OCI-LY1 (cell line): ENCODE measurements around the gene RBKS.

ENCODE experiments used
- H2AFZ ChIP-seq: fragments of 200-600 bp; sonication (generic), shearing (Covaris generic); 2 replicates; pipeline ENCODE4 v1.6.0; 2014; ENCODE audit warnings: antibody characterized with exemption, mild to moderate bottlenecking, low read length
- H3F3A ChIP-seq: fragments of 200-600 bp; sonication (generic), shearing (Covaris generic); 2 replicates; pipeline ENCODE4 v1.6.0; 2014; ENCODE audit warnings: mild to moderate bottlenecking, antibody characterized with exemption, low read length, moderate library complexity; ENCODE audit not compliant: insufficient read depth
- H3K27ac ChIP-seq: fragments of 200-600 bp; sonication (generic); 2 replicates; pipeline ENCODE4 v1.5.1; 2014; ENCODE audit warnings: low read length, mixed run types, mild to moderate bottlenecking, low read depth; ENCODE audit not compliant: poor library complexity, severe bottlenecking
- H3K27me3 ChIP-seq: fragments of 200-600 bp; sonication (generic); 2 replicates; pipeline ENCODE4 v1.6.0; 2014; ENCODE audit warnings: antibody characterized with exemption, mild to moderate bottlenecking, low read length, moderate library complexity; ENCODE audit not compliant: insufficient read depth
- H3K36me3 ChIP-seq: fragments of 200-600 bp; sonication (generic); 2 replicates; pipeline ENCODE4 v1.6.1; 2014; ENCODE audit warnings: mild to moderate bottlenecking, antibody characterized with exemption, low read length, moderate library complexity, mixed read lengths; ENCODE audit not compliant: insufficient read depth
- H3K4me1 ChIP-seq: fragments of 200-600 bp; sonication (generic); 2 replicates; pipeline ENCODE4 v1.5.1; 2014; ENCODE audit warnings: mild to moderate bottlenecking, low read length, moderate library complexity; ENCODE audit not compliant: insufficient read depth, severe bottlenecking
- H3K4me2 ChIP-seq: fragments of 200-600 bp; sonication (generic), shearing (Covaris generic); 2 replicates; pipeline ENCODE4 v1.6.1; 2014; ENCODE audit warnings: low read length
- H3K4me3 ChIP-seq: fragments of 200-600 bp; sonication (generic); 2 replicates; pipeline ENCODE4 v1.5.1; 2014; ENCODE audit warnings: low read length, low read depth, mild to moderate bottlenecking, mixed read lengths; ENCODE audit not compliant: poor library complexity, severe bottlenecking
- H3K79me2 ChIP-seq: fragments of 200-600 bp; shearing (Covaris generic); 2 replicates; pipeline ENCODE4 v1.6.1; 2016; ENCODE audit warnings: mixed run types, low read length, mixed read lengths; ENCODE audit not compliant: insufficient read depth
- H3K9ac ChIP-seq: fragments of 200-600 bp; sonication (generic), shearing (Covaris generic); 2 replicates; pipeline ENCODE4 v1.6.1; 2014; ENCODE audit warnings: mild to moderate bottlenecking, low read length, mixed read lengths
- H3K9me2 ChIP-seq: fragments of 200-600 bp; sonication (generic), shearing (Covaris generic); 2 replicates; pipeline ENCODE4 v1.6.1; 2014; ENCODE audit warnings: low read depth, mild to moderate bottlenecking, low read length, mixed read lengths
- H3K9me3 ChIP-seq: fragments of 200-600 bp; shearing (Covaris generic); 2 replicates; pipeline ENCODE4 v1.6.1; 2014; ENCODE audit warnings: low read length, mixed read lengths
- H4K20me1 ChIP-seq: fragments of 200-600 bp; sonication (generic), shearing (Covaris generic); 2 replicates; pipeline ENCODE4 v1.6.0; 2016; ENCODE audit warnings: mild to moderate bottlenecking, low read length; ENCODE audit not compliant: insufficient read depth
- CTCF ChIP-seq: fragments of 200-600 bp; sonication (generic), shearing (Covaris generic); IDR thresholded peaks from 2 replicates; pipeline ENCODE4 v1.5.1; 2017; ENCODE audit warnings: mild to moderate bottlenecking, antibody characterized with exemption, low read length, moderate library complexity, mixed read lengths
- EZH2 ChIP-seq: fragments of 200-600 bp; sonication (generic), shearing (Covaris generic); IDR thresholded peaks from 2 replicates; pipeline ENCODE4 v1.8.0; 2017; ENCODE audit warnings: borderline replicate concordance, mixed run types, mild to moderate bottlenecking, antibody characterized with exemption, low read length, moderate library complexity, mixed read lengths

RBKS gene

DNA sequence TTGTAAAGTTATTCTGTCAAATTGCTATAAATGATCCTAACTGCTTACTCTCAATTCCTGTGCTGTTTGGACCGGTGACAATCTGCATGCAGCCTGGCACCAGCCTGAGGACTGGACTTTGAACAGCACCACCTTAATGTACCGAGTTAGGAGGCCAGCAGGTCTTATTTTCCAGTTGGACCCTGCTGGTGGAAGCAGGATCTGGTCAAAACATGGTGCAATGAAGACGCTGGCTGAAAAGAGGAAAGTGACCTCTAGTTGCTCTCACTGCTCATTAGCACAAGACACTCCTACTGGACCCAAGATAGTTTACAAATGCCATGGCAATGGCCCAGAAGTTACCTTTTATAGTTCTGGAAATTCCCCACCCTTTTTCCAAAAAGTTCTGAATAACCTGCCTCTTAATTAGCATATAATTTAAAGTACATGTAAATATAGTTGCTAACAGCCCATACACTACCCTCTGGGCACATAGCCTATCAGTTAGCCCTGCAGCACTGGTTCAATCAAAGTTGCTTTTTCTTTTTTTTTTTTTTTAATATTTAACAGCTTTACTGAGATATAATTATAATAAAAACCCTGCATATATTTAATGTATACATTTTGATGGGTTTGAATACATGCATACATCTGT lies 35.8 kb downstream of the RBKS start:
- no peaks in the 10 kb centered on the region for H3K36me3 ChIP-seq
- no peak overlapping the region for H2AFZ ChIP-seq

GRCh38 chr2:27852691-27853090 lies 37.5 kb downstream of the RBKS start:
- Histone ChIP-seq H3K9me3 (peaks cover 4% of the 10 kb centered on the region), H3F3A (no peaks in the 10 kb centered on the region), H3K79me2 (no peaks in the 10 kb centered on the region), H3K27me3 (no peaks in the 10 kb centered on the region), H3K9ac (no peak overlapping the region), H4K20me1 (no peaks in the 10 kb centered on the region), H3K4me3 (no peak overlapping the region), H3K9me2 (no peaks in the 10 kb centered on the region), H3K4me1 (no peaks in the 10 kb centered on the region), H3K36me3 (no peaks in the 10 kb centered on the region), H3K4me2 (no peak overlapping the region), H2AFZ (no peak overlapping the region), H3K27ac (no peak overlapping the region)
- no peak for TF ChIP-seq CTCF

More for the DNA sequence above, 35.8 kb downstream of the RBKS start:
- H3K4me1 ChIP-seq: no peaks in the 10 kb centered on the region
- no peaks in the 10 kb centered on the region for H3K27me3 ChIP-seq
- H3F3A ChIP-seq: no peaks in the 10 kb centered on the region
- no peak overlapping the region for H3K27ac ChIP-seq
- no peak overlapping the region for H3K4me3 ChIP-seq
- H4K20me1 ChIP-seq: no peaks in the 10 kb centered on the region
- no peak overlapping the region for H3K9ac ChIP-seq
- H3K9me2 ChIP-seq: no peaks in the 10 kb centered on the region
- peaks cover 6% of the 10 kb centered on the region for H3K9me3 ChIP-seq
- TF ChIP-seq EZH2 (no peak), CTCF (no peak)
- H3K79me2 ChIP-seq: no peaks in the 10 kb centered on the region
- no peak overlapping the region for H3K4me2 ChIP-seq

DNA sequence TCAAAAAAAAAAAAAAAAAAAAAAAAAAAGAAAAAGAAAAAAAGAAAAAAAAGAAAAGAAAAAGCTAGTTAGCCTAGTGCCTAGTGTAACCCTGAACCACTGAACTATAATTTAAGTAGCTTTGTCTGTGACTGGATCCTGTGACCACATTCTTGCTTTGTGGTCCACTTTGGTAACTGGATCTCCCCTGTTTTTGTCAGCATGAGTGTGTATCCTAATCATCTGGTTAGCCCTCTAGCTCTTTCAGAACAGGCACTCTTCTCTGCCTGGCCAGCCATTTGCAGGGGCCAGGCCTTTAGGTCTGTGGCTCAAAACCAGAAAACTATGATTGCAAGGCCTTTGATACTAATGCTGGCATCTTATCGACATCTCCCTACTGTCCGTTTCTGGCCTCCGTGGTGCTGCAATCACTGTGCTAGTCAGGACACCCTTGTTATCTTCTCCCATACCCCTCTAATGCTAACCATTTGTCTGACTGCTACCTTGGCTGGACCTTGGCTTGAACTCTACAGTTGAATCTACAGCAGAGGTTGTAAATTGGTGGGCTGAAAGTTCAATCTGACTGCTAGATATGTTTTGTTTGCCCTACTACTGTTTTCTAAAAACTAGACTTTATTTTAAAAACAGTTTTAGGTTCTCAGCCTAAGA lies 40.5 kb downstream of the RBKS start:
- Histone ChIP-seq H3K9me2 (no peaks in the 10 kb centered on the region), H4K20me1 (no peaks in the 10 kb centered on the region), H2AFZ (no peak overlapping the region), H3K9me3 (no peaks in the 10 kb centered on the region), H3K79me2 (no peaks in the 10 kb centered on the region), H3K9ac (no peak overlapping the region), H3K4me3 (no peak overlapping the region), H3F3A (no peaks in the 10 kb centered on the region), H3K36me3 (no peaks in the 10 kb centered on the region), H3K4me2 (no peak overlapping the region), H3K27me3 (no peaks in the 10 kb centered on the region), H3K27ac (no peak overlapping the region), H3K4me1 (no peaks in the 10 kb centered on the region)
- TF ChIP-seq CTCF: no peak
- no peak for TF ChIP-seq EZH2
